GM20000 (cell line): ENCODE data around the gene FGB.

Source experiments
- DNase-seq: peaks from one replicate; pipeline ENCODE4 v3.0.0; 2012; ENCODE audit warnings: low spot score
- CTCF ChIP-seq: IDR thresholded peaks from 2 replicates; pipeline ENCODE4 v1.5.1; 2012; ENCODE audit warnings: mild to moderate bottlenecking, control low read depth; ENCODE audit errors: extremely low read depth, missing control alignments

Gene FGB

DNA sequence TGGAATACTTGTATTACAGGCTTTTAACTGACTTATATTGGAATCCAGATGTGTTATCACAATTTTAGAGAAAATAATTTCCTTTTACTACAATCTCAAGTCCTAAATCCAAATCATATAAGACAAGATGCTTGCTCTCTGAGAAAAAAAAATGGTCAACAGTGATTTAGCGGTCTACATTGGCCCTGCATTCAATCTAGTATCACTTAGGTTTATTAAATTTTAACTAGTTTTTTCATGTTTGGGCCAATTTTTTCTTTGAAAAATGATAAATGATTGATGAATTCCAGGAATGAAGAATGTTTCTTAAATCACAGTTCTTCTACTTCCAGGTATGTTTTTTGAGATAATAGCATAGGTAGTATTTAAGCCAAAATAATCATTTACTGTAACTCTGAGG lies 52.4 kb downstream of the FGB start:
- TF ChIP-seq CTCF, result no peak

GRCh38 chr4:154616287-154616686 lies 53.5 kb downstream of the FGB start:
- no peak for TF ChIP-seq CTCF
- DNase-seq, result no peak

More for the DNA sequence above, 52.4 kb downstream of the FGB start:
- DNase-seq, result no peak

GRCh38 chr4:154616731-154617130 lies 53.9 kb downstream of the FGB start:
- TF ChIP-seq CTCF, result no peak
- DNase-seq, result peak; percentile 59

DNA sequence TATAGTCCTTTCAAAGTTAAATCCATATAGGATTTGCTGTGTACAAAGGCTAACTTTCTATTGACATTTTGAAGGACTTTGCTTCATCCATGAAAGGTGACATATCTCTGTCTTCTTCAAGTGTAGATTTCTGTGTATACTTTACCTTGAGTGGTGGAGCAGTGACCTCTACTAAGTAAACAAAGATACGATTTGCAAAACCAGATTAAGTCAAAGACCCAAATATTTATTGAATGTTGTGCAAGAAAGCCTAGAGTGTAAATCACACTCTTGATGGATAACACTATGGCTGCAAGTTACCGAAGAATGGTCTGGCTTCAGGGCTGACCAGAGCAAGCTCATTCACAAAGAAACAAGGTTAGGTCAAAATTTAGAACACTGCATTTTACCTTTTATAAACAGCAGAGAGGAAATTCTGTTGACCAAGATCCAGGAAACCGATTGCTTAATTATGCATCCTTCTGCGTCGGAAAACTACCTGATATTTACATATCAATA lies 55.1 kb downstream of the FGB start:
- no peak for DNase-seq
- no peak for TF ChIP-seq CTCF

DNA sequence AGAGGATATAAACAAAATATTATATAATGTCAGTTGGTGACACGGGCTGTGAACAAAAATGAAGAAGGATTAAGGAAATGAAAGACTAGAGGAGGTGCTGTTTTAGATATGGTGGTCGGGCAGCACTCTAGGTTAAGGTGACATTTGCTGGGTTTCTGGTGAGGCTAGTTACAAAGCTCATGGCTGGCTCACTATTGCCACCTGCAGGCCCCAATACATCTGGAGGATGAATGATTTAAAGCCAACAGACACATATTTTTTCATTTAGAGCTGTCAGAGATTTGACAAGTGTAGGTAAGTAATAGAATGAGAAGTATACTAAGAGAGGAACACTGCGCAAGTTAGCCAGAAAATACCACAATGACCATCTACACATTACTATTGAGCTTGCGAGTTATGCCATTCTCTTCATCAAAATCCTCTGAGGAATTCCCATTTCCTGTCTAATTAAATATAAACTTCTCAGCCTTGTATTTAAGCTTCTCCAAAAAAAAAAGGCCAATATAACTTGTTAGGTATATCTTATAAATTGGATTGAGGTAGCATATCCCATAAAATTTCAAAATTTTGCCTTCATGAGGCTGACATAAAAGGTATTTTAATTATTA lies 56.0 kb downstream of the FGB start:
- TF ChIP-seq CTCF, result peak; percentile 61
- DNase-seq, result peak; percentile 66

DNA sequence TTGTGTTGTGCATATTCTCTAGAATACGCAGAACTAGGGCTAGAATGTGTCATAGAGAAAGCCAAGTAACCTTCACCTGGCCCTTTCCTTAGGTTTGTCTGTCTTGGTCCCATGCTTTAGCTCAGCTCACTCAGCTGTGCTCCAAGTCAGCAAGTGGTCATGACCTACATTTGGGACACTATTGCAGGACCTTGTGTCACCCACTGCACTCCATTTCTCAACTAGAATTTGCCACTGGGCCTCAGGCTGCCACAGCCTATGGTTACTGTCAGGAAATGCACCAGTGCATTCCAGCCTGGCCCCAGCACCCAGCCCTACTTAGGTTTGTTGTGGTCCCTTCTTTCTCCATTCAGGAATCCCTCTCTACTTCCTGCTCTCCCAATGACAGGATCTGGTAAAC lies 57.3 kb downstream of the FGB start:
- DNase-seq, result no peak
- no peak for TF ChIP-seq CTCF
